ENCODE results near the gene GCN1.

GRCh38 chr12:120141336-120141735 lies 53.2 kb downstream of the GCN1 start:
- TF ChIP-seq EZH2 (IDR thresholded peaks at IDR 0.05; ENCODE audit: low read length, unreplicated experiment) (no peak), EZH2phosphoT487 (IDR thresholded peaks at IDR 0.05; ENCODE audit: borderline replicate concordance, low read length) (no peak)
- TF ChIP-seq, protein P1, sequence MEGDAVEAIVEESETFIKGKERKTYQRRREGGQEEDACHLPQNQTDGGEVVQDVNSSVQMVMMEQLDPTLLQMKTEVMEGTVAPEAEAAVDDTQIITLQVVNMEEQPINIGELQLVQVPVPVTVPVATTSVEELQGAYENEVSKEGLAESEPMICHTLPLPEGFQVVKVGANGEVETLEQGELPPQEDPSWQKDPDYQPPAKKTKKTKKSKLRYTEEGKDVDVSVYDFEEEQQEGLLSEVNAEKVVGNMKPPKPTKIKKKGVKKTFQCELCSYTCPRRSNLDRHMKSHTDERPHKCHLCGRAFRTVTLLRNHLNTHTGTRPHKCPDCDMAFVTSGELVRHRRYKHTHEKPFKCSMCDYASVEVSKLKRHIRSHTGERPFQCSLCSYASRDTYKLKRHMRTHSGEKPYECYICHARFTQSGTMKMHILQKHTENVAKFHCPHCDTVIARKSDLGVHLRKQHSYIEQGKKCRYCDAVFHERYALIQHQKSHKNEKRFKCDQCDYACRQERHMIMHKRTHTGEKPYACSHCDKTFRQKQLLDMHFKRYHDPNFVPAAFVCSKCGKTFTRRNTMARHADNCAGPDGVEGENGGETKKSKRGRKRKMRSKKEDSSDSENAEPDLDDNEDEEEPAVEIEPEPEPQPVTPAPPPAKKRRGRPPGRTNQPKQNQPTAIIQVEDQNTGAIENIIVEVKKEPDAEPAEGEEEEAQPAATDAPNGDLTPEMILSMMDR (conservative IDR thresholded peaks at IDR 0.05; ENCODE audit: low read depth, low read length): no peak

Data from PC-3 (cell line).